Coronary artery (tissue), 2 donors: ENCODE measurements around the gene IFNAR1.

Experiments
- DNase-seq: peaks from one replicate; pipeline ENCODE4 v3.0.0-alpha.2; 2017; ENCODE audit warnings: low spot score
- H3K27ac ChIP-seq, 2 donors: fragments of 200-600 bp; sonication (generic); one replicate each; pipeline ENCODE4 v1.5.1; 2016 to 2019
- H3K4me3 ChIP-seq: fragments of 200-600 bp; sonication (generic); 2 replicates; pipeline ENCODE4 v1.5.1; 2016; ENCODE audit warnings: mild to moderate bottlenecking, moderate library complexity
- TF ChIP-seq, protein P1 (sequence below): fragments of 200-600 bp; sonication (generic); IDR thresholded peaks from one replicate; pipeline ENCODE4 v1.5.1; 2019; ENCODE audit warnings: antibody characterized with exemption

The IFNAR1 gene

DNA sequence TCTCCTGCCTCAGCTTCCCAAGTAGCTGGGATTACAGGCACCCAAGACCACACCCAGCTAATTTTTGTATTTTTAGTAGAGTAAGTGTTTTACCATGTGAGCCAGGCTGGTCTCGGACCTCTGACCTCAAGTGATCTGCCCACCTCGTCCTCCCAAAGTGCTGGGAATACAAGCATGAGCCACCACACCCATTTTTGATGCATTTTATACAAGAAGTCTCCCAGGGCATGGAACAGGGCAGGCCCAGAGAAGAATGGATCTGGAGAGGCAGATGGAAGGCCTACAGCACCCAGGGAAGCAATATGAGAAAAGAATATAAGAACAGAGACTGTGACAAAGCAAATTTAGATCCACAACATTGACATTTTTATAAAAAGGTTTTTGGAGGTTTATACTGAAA is 18.8 kb upstream of the IFNAR1 start:
- Histone ChIP-seq H3K27ac (no peak overlapping the region), H3K4me3 (no peak overlapping the region)
- DNase-seq = no peak
- TF ChIP-seq, protein P1, sequence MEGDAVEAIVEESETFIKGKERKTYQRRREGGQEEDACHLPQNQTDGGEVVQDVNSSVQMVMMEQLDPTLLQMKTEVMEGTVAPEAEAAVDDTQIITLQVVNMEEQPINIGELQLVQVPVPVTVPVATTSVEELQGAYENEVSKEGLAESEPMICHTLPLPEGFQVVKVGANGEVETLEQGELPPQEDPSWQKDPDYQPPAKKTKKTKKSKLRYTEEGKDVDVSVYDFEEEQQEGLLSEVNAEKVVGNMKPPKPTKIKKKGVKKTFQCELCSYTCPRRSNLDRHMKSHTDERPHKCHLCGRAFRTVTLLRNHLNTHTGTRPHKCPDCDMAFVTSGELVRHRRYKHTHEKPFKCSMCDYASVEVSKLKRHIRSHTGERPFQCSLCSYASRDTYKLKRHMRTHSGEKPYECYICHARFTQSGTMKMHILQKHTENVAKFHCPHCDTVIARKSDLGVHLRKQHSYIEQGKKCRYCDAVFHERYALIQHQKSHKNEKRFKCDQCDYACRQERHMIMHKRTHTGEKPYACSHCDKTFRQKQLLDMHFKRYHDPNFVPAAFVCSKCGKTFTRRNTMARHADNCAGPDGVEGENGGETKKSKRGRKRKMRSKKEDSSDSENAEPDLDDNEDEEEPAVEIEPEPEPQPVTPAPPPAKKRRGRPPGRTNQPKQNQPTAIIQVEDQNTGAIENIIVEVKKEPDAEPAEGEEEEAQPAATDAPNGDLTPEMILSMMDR = no peak

DNA sequence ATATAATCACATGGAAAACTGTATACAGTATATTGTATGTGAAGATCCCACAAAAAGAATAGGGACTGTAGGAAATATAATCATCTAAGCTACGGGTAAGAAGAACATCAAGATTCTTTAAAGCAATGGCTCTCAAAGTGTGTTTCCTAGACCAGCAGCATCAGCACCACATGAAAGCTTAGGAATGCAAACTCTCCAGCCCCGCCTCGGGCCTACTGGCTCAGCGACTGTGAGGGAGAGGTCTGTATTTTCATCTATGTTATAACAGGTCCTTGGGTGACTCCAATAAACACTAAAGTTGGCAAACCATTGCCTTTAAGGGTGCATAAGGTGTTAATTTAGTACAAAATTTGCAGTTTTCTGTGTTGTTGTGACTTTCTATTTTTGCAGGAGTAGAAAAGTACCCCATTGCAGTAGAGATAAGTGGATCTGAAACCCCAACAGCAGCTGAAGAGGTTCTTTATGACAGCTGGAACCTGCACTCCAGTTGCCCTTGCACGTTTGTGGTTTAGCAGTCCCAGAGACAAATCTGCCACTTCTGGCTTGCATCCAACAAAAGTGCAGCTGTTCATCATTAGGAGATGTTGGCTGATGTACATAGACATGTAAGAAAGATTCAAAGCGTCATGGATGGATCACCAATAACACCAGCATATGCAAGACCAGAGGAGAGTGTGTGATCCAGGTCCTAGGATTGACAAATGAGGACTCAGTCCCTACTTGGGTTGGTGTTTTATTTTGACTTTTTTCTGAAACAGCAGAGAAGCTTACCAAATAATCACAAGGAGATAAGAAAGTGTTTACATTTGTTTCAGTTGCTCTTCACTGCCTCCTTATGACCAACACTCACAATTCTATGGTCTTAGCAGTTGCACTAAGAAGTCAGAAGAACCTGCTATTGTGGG is 15.9 kb upstream of the IFNAR1 start:
- TF ChIP-seq, protein P1 = no peak
- DNase-seq = no peak
- Histone ChIP-seq H3K4me3 (no peak overlapping the region), H3K27ac (no peak overlapping the region)

DNA sequence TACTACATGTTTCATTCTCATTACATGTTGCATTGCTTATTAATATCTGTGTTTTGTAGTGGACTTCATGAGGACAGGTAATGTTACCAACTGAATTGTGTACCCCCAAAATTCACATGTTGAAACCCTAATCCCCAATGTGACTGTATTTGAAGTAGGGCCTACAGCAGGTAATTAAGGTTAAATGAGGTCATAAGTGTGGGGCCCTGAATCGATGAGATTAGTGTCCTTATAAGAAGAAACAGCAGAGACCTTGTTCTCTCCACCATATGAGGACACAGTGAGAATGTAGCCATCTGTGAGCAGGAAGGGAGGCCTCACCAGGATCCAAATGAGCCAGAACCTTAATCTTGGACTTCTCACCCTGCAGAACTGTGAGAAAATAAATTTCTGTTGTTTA is 15.0 kb upstream of the IFNAR1 start:
- no peak overlapping the region for H3K4me3 ChIP-seq
- TF ChIP-seq, protein P1 = no peak
- no peak for DNase-seq
- no peak overlapping the region for H3K27ac ChIP-seq

DNA sequence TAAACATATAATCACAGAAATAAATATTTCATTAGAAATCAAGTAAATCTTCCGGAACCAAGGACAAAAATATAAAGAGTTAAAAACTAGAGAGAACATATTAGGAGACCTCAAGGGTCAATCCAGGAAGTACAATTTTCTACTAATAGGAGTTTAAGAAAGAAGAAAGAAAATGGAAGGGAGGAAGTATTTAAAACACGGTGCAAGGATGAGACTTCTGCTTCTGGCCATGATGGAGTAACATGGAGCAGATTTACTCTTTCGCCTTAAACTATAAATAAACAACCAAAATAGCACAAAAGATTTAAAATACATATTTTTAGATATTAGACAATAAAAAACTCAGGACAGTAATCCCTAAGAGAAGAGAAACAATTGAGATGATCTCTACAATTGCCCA is 12.6 kb upstream of the IFNAR1 start:
- Histone ChIP-seq H3K4me3 (no peak overlapping the region), H3K27ac (no peak overlapping the region)
- TF ChIP-seq, protein P1 = no peak
- DNase-seq = no peak

DNA sequence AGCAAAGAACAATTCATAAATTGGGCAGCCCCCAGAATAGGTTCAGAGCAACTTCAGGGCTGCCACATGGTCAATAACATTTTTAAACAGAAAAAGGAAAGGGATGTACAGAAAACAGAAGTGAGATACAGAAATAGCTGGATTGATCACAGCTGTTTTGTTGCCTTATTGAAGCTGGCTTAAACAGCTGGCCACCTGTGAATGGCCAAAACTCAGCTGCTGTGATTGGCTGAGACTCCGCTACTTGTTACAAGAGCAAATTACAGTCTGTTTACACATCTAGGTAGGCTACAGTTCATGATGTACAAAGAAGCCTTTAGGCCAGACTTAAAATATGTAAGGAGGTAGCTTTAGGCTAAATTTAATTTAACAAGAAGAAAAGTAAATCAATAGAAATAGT is 11.6 kb upstream of the IFNAR1 start:
- no peak for DNase-seq
- TF ChIP-seq, protein P1 = no peak
- no peak overlapping the region for H3K4me3 ChIP-seq
- H3K27ac ChIP-seq = no peak overlapping the region

DNA sequence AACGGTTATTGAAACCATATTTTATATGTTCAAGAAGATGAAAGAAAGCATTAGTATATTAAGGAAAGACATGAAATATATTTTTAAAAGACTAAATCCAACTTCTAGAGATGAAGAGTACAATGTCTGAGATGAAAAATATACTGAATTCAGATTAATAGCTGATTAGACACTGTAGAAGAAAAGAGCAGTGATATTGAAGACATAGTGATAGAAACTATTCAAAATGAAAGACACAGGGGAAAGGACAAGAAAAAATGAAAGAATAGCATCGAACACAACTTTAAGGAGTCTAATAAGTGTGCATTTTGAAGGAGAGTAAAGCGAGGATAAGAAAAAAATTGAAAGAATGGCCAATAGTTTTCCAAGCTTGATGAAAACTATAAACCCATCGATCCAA is 11.2 kb upstream of the IFNAR1 start:
- TF ChIP-seq, protein P1 = no peak
- Histone ChIP-seq H3K4me3 (no peak overlapping the region), H3K27ac (no peak overlapping the region)
- DNase-seq = no peak

DNA sequence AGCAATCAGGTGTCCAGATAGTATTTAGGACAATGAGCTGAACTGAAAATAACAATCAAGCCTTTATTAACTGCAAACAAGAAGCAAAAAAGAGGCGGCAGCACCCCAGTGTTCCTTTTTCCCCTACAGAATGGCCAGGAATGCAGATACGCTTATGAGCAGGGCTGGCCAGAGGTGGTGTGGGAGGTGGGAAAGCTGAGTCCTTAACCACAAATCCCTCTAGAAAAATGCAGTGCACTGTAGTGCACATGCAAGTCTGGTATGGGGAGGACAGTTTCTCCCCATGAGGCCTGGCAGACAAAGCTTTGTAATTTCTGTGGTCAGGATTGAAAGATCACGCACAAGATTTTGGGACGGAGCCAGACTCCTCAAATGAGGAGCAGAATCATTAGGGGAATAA is 10.7 kb upstream of the IFNAR1 start:
- TF ChIP-seq, protein P1 = no peak
- Histone ChIP-seq H3K27ac (no peak overlapping the region), H3K4me3 (no peak overlapping the region)
- no peak for DNase-seq
